GM12891 (cell line): ENCODE measurements around the gene CRB1.

Experiments used
- POLR2A ChIP-seq: IDR thresholded peaks from 2 replicates; pipeline ENCODE4 v1.6.1; 2011; ENCODE audit warnings: low read depth, low read length, control low read depth
- POLR2AphosphoS5 ChIP-seq: IDR thresholded peaks from 2 replicates; pipeline ENCODE4 v1.6.1; 2011; ENCODE audit warnings: low read depth, low read length, control low read depth
- POU2F2 ChIP-seq: IDR thresholded peaks from 2 replicates; pipeline ENCODE4 v1.6.1; 2011; ENCODE audit warnings: low read depth, mild to moderate bottlenecking, control low read depth, low read length, moderate library complexity
- SPI1 ChIP-seq: IDR thresholded peaks from 2 replicates; pipeline ENCODE4 v1.6.1; 2011; ENCODE audit warnings: low read depth, low read length, control low read depth
- TAF1 ChIP-seq: IDR thresholded peaks from 2 replicates; pipeline ENCODE4 v1.6.1; 2011; ENCODE audit warnings: low read depth, low read length, control low read depth

- TF ChIP-seq POLR2AphosphoS5 (no peak), POLR2A (no peak), POU2F2 (no peak), TAF1 (no peak), SPI1 (no peak)
These were observed 17.4 kb upstream of the CRB1 start for GRCh38 chr1:197250616-197251015.
